K562 (cell line): ENCODE data around the gene SEPHS1. TPM values are rescaled to one million over a fixed set of nuclear protein-coding genes. Genes with fewer than 3 reads are reported as not detected.
"Not testable (repeated sequence)": the region's sequence is repeated elsewhere in the genome, so short reads cannot be mapped to it uniquely, and the experiment has no call there.

Experiments
- ATAC-seq: fragments of 200-7000 bp; cut with Tn5 transposase; 3 replicates; pipeline ENCODE4 v1.9.1; 2020; ENCODE audit warnings: moderate library complexity
- BruUV-seq: library from RNA; stranded (reverse); fragments of 400-500 nt; replicated peaks from 2 replicates; lab custom pipeline; 2021; lab: Mats Ljungman, UMichigan
- CTCF ChIA-PET: fragments of 300-600 bp; formaldehyde crosslinking; extraction: SDS; loops from one replicate; lab custom pipeline; 2021; ENCODE audit warnings: low intra/inter-chr PET ratio; lab: Yijun Ruan, JAX
- POLR2A ChIA-PET: fragments of 300-600, 350-650 bp; sonication (Branson Sonifier 250); formaldehyde crosslinking; extraction: SDS; loops from one replicate; lab custom pipeline; 2021; ENCODE audit warnings: antibody characterized with exemption, inconsistent platforms; lab: Yijun Ruan, JAX
- DNase-seq, 4 experiments: peaks; one replicate each; pipeline versions ENCODE4 v3.0.0 to v3.0.0-alpha.2; 2011 to 2018; ENCODE audit warnings: low spot score in 3 of 4, mixed read lengths in 3 of 4; ENCODE audit errors: extremely low read depth in 1 of 4
- FAIRE-seq: peaks from 2 replicates; lab custom pipeline; 2011; peaks lifted over from hg19 to GRCh38; lab: Jason Lieb, UNC
- H2AFZ ChIP-seq: 2 replicates; pipeline ENCODE4 v1.6.0; 2011; ENCODE audit warnings: low read depth, low read length, control low read depth, inconsistent platforms
- H3K27ac ChIP-seq: fragments of 200-600 bp; 3 replicates; pipeline ENCODE4 v1.8.0; 2011; ENCODE audit warnings: low read depth, mild to moderate bottlenecking, control low read depth, inconsistent platforms, low read length, moderate library complexity, mixed read lengths; ENCODE audit errors: extremely low read depth
- H3K27me3 ChIP-seq, 2 experiments: fragments of 300-600 bp in 1 of 2; 2 replicates in 1 of 2; 3 replicates in 1 of 2; pipeline versions ENCODE4 v1.6.0 to v1.8.0; 2011; ENCODE audit warnings: inconsistent platforms in 2 of 2, low read length in 2 of 2, mild to moderate bottlenecking in 1 of 2, mixed read lengths in 1 of 2, moderate library complexity in 1 of 2; ENCODE audit not compliant: control insufficient read depth in 2 of 2, insufficient read depth in 2 of 2
- H3K36me3 ChIP-seq: fragments of 300-600 bp; 3 replicates; pipeline ENCODE4 v1.8.0; 2011; ENCODE audit warnings: mild to moderate bottlenecking, low read length, inconsistent platforms; ENCODE audit not compliant: control insufficient read depth, insufficient read depth
- H3K4me1 ChIP-seq, 2 experiments: fragments of 200-600 bp in 1 of 2; replicated peaks in 1 of 2; 2 replicates in 1 of 2; 3 replicates in 1 of 2; pipeline versions ENCODE4 v1.5.1 to v1.8.0; 2011; ENCODE audit warnings: inconsistent platforms in 2 of 2, low read length in 2 of 2, mild to moderate bottlenecking in 1 of 2, mixed read lengths in 1 of 2, moderate library complexity in 1 of 2; ENCODE audit not compliant: control insufficient read depth in 2 of 2, insufficient read depth in 2 of 2
- H3K4me2 ChIP-seq: 2 replicates; pipeline ENCODE4 v1.6.1; 2011; ENCODE audit warnings: low read length, control low read depth, inconsistent platforms, mixed read lengths; ENCODE audit not compliant: insufficient read depth
- H3K4me3 ChIP-seq: fragments of 200-600 bp; sonication (generic), shearing (Covaris generic); 2 replicates; pipeline ENCODE4 v1.5.1; 2016; ENCODE audit warnings: control low read depth, inconsistent platforms
- H3K79me2 ChIP-seq: fragments of 200-600 bp; 3 replicates; pipeline ENCODE4 v1.8.0; 2011; ENCODE audit warnings: low read length, inconsistent platforms; ENCODE audit not compliant: control insufficient read depth, insufficient read depth
- H3K9ac ChIP-seq, 2 experiments: 2 replicates each; pipeline versions ENCODE4 v1.6.0 to v1.6.1; 2011; ENCODE audit warnings: low read depth in 2 of 2, low read length in 2 of 2, control low read depth in 1 of 2, inconsistent platforms in 1 of 2, mild to moderate bottlenecking in 1 of 2, mixed read lengths in 1 of 2; ENCODE audit not compliant: insufficient read depth in 1 of 2
- H3K9me1 ChIP-seq: one replicate; pipeline ENCODE4 v1.6.0; 2011; ENCODE audit warnings: inconsistent platforms, mild to moderate bottlenecking, low read length, moderate library complexity; ENCODE audit not compliant: control insufficient read depth, insufficient read depth
- H3K9me3 ChIP-seq: replicated peaks from 2 replicates; pipeline ENCODE4 v1.5.1; 2011; ENCODE audit warnings: low read depth, low read length, inconsistent platforms; ENCODE audit not compliant: control insufficient read depth, insufficient read depth
- H4K20me1 ChIP-seq: replicated peaks from 2 replicates; pipeline ENCODE4 v1.6.1; 2011; ENCODE audit warnings: low read length, inconsistent platforms, mixed read lengths; ENCODE audit not compliant: control insufficient read depth, insufficient read depth
- RFX7 ChIP-seq: fragments of 250-450 bp; sonication (Bioruptor Pico); IDR thresholded peaks from 2 replicates; pipeline ENCODE4 v1.5.1; 2021; ENCODE audit warnings: mild to moderate bottlenecking
- SP1 ChIP-seq: sonication (generic); formaldehyde crosslinking; IDR thresholded peaks from 2 replicates; pipeline ENCODE4 v1.8.1; 2022; ENCODE audit warnings: mild to moderate bottlenecking, missing genetic modification reagents
- TRIM24 ChIP-seq, 2 experiments: fragments of 450-650 bp; IDR thresholded peaks; 2 replicates each; pipeline ENCODE4 v1.6.1; 2016
- ZNF395 ChIP-seq: fragments of 200-800 bp; sonication (Bioruptor generic); IDR thresholded peaks from 2 replicates; pipeline ENCODE4 v1.6.1; 2017; ENCODE audit warnings: missing genetic modification characterization, missing compliant biosample characterization
- ZNF639 ChIP-seq, 2 experiments: fragments of 200-800 bp in 1 of 2; sonication (Bioruptor generic) in 1 of 2; sonication (generic) in 1 of 2; formaldehyde crosslinking in 1 of 2; IDR thresholded peaks in 1 of 2; conservative IDR thresholded peaks in 1 of 2; 2 replicates each; pipeline versions ENCODE4 v1.5.0 to v1.6.1; 2016 to 2020; ENCODE audit warnings: missing compliant biosample characterization in 1 of 2, missing genetic modification characterization in 1 of 2, missing genetic modification reagents in 1 of 2
- whole genome bisulfite sequencing: fragments of 100-300 bp; shearing (Covaris generic); methylation state at CpG from one replicate; pipeline ENCODE4 v1.1.6; 2016; ENCODE audit warnings: low coverage, mixed read lengths; ENCODE audit not compliant: insufficient coverage; ENCODE audit errors: missing lambda C conversion rate; 5-methylcytosine and 5-hydroxymethylcytosine counted together
- in situ Hi-C: fragments of 300-500 bp; cut with MboI; formaldehyde crosslinking; loops from 4 replicates; pipeline ENCODE4 v1.15.0; 2018; ENCODE audit warnings: inconsistent platforms, mixed read lengths
- intact Hi-C: fragments of 100-400 bp; cut with micrococcal nuclease; formaldehyde crosslinking; loops from 2 replicates; pipeline ENCODE4 v1.14.2; 2022
- polyA plus RNA-seq, 8 experiments: library from polyadenylated mRNA; depleted of rRNA in 4 of 8; stranded (reverse) in 5 of 8; unstranded in 3 of 8; fragments of >200 nt; fragmentation: Nextera tagmentation in 2 of 8; fragmentation: Illumina TruSeq in 1 of 8; extraction: Ambion mirVana in 2 of 8; extraction: Trizol in 1 of 8; gene quantifications; 2 replicates each; pipeline versions ENCODE4 v1.2.1 to v1.2.3, GENCODE V29; 2011 to 2014; ENCODE audit warnings: inconsistent platforms in 1 of 8, missing spikeins in 1 of 8
- total RNA-seq, 7 experiments: library from RNA; depleted of rRNA in 6 of 7; stranded (reverse); fragments of >200 nt in 6 of 7; fragmentation: Illumina TruSeq in 2 of 7; extraction: Trizol in 2 of 7; gene quantifications; 2 replicates each; pipeline versions ENCODE4 v1.2.1 to v1.2.3, GENCODE V29; 2011 to 2021; ENCODE audit warnings: low replicate concordance in 1 of 7

Gene SEPHS1
- total and polyA plus RNA-seq, 9 of the 15 experiments (the other 6 are each of a cell fraction or from before 2014, with no cell fraction given), result 14.7 to 82.8 (median 41.8) TPM

DNA sequence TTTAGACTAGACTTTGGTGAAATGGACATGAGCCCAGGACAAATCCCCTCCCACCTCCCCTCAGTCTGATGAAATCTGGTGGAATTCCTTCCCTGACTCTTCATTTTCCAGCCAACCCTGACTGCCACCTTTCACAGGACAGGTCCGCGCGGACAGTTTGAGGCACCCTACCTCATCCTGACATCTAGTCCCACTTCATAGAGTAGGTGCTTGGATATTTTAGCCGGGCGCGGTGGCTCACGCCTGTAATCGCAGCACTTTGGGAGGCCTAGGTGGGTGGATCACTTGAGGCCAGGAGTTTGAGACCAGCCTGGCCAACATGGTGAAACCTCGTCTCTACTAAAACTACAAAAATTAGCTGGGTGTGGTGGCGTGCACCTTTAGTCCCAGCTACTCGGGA, 71.9 kb downstream of the SEPHS1 start:
- H3K79me2 ChIP-seq, ATAC-seq, H4K20me1 ChIP-seq, H3K27me3 ChIP-seq, H3K4me3 ChIP-seq, H3K4me2 ChIP-seq, H3K9me3 ChIP-seq, H3K9ac ChIP-seq, BruUV-seq, DNase-seq, FAIRE-seq, H3K36me3 ChIP-seq, H3K9me1 ChIP-seq, in situ Hi-C loops, H2AFZ ChIP-seq, H3K27ac ChIP-seq, CTCF ChIA-PET: not testable (repeated sequence)
- POLR2A ChIA-PET, result interaction anchor here (0.7 kb wide), 1 partner anchor 46 kb away, joined by 4 read pairs; no protein-coding TSS in a partner anchor
- peak in 1 of 2 experiments; percentile 39; a peak in 1 of 4 replicates for TF ChIP-seq TRIM24 (IDR thresholded peaks at IDR 0.05)
- intact Hi-C loops, result loop anchor here (10.0 kb wide), 2 partner anchors 51 to 111 kb away; partner anchors contain the start of gene MCM10
- 77% methylated on average over 11 of the region's 11 CpGs for WGBS
- peaks cover 10 to 13% of the 10 kb centered on the region in 2 experiments; a peak in 4 of 5 replicates for H3K4me1 ChIP-seq

- ATAC-seq, result no peak
- in situ Hi-C loops, result no loop called here
- Histone ChIP-seq H3K27me3 (no peaks in the 10 kb centered on the region), H3K4me3 (no peak overlapping the region), H3K27ac (peak overlapping the region; percentile 62), H3K9ac (peak overlapping the region; percentile 40 to 70; a peak in 3 of 4 replicates), H3K4me2 (peak overlapping the region; percentile 73), H4K20me1 (no peaks in the 10 kb centered on the region), H3K36me3 (no peaks in the 10 kb centered on the region), H3K9me3 (no peaks in the 10 kb centered on the region), H3K4me1 (peaks cover 21 to 24% of the 10 kb centered on the region in 2 experiments; a peak in 4 of 5 replicates), H3K79me2 (no peaks in the 10 kb centered on the region), H2AFZ (peak overlapping the region; percentile 93), H3K9me1 (no peaks in the 10 kb centered on the region)
- ChIA-PET POLR2A (interaction anchor here (0.6 kb wide), 2 partner anchors 25 to 158 kb away, joined by 3 read pairs; no protein-coding TSS in a partner anchor), CTCF (interaction anchor here (0.6 kb wide), 1 partner anchor 30 kb away, joined by 3 read pairs; no protein-coding TSS in a partner anchor)
- FAIRE-seq, result no peak
- BruUV-seq, result no TSS peak
- intact Hi-C loops, result loop anchor here (5.0 to 10.0 kb wide), 3 partner anchors 47 to 107 kb away; partner anchors contain the start of gene MCM10
- DNase-seq, result no peak
- WGBS, result 68% methylated on average over 12 of the region's 12 CpGs
- TF ChIP-seq ZNF639 (CRISPR knock-in tag; conservative IDR thresholded peaks at IDR 0.05 in 1 of 2, IDR thresholded peaks at IDR 0.05 in 1 of 2) (no peak), ZNF395 (CRISPR knock-in tag) (peak; percentile 19; the same call in 1 of the 2 replicates), SP1 (CRISPR knock-in tag) (no peak), RFX7 (CRISPR knock-in tag) (no peak)
Measured at GRCh38 chr10:13272164-13272571, 75.9 kb downstream of the SEPHS1 start.
